HG03439 (cell line): Measurements from ENCODE around the gene RFX1.
"Not testable (repeated sequence)": the region's sequence is repeated elsewhere in the genome, so short reads cannot be mapped to it uniquely, and the experiment has no call there.

Experiments used
- ATAC-seq: cut with Tn5 transposase; IDR thresholded peaks from one replicate; pipeline ENCODE4 v1.9.1; 2021; ENCODE audit warnings: mild to moderate bottlenecking, moderate library complexity; ENCODE audit not compliant: unreplicated experiment

RFX1 gene

DNA sequence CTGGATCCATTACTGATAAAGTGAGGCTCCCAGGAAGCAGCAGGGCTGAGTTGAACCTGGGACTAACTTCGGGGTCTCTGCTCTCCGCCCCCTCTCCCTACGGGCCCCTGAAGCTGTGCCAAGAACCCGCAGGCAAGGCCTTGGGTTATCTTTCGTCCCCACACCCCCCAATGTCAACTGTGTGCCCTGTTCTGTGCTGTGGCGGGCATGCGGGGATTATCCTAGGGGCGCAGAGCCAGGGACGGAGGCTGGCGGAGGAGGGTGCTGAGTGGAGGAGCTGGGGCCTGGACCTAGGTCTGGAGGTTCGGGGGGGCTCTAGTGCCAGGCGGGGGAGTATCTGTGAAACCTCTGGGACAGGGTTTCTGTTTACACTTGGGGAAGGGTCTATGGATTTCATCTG, 26.4 kb downstream of the RFX1 start:
- ATAC-seq = no peak

- no peak for ATAC-seq
Observed at GRCh38 chr19:13979244-13979615, 26.9 kb downstream of the RFX1 start.

DNA sequence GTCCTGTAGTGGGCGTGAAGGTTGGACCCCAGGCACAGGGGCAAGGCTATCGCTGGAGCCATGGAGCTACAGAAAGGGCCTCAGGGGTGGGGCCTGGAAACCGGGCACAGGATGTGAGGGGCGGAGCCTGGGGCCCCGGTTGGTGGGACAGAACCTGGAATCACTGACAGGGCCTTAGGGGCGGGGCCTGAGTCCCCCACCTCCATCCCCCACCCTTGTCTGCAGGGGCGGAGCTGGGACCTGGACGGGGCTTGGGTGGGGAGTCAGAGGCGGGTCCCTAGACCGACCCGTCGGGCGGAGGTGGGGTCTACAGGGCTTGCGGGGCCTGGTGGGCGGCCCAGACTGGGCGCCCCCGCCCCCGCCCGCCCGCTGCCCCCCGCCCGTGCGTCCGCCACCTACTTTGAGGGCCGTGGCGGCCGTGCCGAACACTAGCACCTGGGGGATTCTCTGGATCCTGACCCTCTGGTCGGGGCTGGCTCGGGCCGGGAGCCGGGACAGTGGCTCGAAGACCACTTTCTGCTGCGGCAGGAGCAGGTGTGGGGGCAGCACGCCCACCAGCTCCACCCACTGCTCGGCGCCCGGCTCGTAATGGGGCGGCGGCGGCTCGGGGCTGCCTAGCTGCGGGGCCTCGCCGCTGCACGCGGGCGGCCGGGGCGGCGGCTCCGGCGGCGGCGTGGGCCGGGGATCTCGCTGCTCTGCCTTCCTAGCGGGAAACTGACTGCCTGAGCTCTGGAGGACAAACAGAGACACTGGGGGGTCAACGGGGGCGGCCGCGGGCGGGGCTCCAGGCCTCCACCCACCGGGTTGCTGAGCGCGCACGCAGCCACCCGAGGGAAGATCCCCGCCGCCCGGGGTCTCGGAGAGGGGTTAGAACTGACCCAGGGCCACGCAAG, 27.5 kb downstream of the RFX1 start:
- no peak for ATAC-seq

DNA sequence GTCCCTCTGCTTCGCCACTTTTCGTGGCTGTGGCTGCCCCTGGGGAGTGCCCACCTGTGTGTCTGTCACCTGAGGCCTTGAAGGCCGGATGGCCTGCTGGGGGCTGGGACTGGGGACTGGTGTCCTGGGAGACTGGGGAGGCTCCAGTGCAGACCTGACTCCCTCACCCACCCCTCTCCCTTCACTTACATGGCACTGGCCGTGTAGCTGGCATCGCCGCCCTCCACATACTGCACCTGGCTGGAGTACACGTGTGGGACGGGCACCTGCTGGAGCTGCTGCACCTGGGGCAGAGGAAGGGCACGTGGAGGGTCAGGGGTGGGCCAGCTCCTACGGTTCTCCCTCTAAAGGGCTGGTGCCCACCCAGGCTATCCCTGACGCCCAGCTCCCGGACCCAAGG, 28.3 kb downstream of the RFX1 start:
- no peak for ATAC-seq

DNA sequence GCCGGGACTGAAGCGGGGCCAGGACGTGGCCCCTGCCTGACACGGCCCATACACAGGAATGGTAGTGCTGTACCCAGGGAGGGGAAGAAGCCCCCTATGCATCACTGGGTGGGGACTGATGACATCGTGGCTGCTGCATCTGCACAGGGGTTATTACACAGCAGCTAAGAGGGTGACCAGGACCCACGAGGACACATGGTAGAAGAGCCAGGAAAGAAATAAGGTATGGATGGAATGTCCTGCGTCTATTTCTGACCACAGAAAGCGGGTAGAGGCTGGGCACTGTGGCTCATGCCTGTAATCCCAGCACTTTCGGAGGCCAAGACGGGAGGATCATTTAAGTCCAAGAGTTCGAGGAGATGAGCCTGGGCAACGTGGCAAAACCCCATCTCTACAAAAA, 29.7 kb downstream of the RFX1 start:
- no peak for ATAC-seq

DNA sequence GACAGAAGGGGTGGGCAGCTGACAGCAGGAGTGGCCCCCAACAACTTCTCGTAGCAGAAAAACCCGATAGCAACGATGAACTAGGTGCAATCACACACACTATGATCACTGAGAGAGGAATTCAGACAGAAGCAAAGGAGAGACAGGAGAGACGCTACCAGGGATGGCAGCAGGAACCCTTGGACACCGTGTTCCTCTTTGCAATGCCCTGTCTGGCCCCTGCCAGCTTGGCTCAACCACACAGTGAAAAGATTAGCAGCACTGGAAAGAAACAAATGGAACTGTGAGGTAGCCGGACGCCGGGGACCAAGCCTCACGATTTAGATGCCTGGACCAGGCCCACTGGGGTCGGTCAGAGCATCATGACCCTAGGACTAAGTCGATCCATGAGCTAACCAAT, 30.2 kb downstream of the RFX1 start:
- ATAC-seq = no peak

DNA sequence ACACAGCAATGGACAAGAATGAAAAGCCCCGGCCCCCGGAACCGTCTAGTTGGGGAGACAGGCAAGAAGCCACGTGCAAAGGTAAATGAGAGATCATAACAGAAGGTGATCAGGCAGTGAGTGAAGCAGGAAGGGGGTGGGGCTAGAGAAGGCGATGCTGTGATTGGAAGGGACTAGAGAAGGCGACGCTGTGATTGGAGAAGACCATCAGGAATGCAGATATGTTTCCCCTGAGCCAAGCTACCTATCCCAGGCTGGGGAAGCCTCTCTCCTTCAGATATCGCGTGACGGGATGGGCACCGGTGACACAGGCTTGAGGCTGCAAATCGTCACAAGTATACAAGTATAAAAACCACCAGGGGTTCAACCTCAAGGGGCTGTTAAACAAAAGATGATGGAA, 32.0 kb downstream of the RFX1 start:
- ATAC-seq = no peak

- not testable (repeated sequence) for ATAC-seq
Observed at GRCh38 chr19:13973479-13973878, 32.6 kb downstream of the RFX1 start.

DNA sequence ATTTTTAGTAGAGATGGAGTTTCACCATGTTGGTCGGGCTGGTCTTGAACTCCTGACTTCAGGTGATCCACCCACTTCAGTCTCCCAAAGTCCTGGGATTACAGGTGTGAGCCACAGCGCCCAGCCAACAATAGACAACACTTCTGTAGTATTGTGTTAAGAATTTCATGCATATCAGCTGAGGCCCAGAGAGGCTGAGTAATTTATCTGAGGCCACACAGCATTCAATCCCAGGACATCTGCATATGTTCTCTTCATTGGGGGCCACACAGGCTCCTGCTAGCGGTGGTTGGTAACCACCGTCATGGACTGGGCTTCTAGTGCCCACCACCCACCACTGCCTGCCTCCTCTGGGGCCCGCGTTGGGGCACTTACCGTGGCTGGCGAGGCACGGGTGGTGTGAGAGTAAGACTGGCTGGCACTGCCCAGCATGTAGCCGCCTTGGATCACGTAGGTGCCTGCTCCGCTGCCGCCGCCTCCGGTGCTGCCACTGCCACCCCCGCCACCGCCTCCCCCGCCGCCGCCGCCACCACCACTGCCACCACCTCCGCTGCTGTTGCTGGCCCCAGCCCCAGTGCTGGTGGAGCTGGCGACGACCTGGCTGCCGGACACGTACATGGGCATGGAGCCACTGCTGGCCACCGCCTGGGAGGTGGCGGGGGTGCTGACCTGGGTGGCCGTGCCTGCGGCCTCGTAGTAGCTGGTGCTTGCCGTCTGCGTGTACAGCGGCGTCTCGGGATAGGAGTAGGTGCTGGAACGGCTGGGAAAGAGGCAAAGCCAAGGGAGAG, 33.6 kb downstream of the RFX1 start:
- no peak for ATAC-seq

DNA sequence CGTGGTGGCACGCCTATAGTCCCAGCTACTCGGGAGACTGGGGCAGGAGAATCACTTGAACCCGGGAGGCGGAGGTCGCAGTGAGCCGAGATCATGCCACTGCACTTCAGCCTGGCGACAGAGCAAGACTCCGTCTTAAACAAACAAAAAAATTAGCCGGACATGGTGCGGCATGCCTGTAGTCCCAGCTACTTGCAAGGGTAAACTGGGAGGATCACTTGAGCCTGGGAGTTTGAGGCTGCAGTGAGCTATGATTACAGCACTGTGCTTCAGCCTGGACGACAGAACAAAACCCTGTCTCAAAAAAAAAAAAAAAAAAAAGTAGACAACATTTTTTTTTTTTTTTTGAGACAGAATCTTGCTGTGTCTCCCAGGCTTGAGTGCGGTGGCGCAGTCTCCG, 34.3 kb downstream of the RFX1 start:
- not testable (repeated sequence) for ATAC-seq

- ATAC-seq = no peak
Observed at GRCh38 chr19:13969897-13970296, 36.2 kb downstream of the RFX1 start.

GRCh38 chr19:13968999-13969398, 37.1 kb downstream of the RFX1 start:
- ATAC-seq = no peak

DNA sequence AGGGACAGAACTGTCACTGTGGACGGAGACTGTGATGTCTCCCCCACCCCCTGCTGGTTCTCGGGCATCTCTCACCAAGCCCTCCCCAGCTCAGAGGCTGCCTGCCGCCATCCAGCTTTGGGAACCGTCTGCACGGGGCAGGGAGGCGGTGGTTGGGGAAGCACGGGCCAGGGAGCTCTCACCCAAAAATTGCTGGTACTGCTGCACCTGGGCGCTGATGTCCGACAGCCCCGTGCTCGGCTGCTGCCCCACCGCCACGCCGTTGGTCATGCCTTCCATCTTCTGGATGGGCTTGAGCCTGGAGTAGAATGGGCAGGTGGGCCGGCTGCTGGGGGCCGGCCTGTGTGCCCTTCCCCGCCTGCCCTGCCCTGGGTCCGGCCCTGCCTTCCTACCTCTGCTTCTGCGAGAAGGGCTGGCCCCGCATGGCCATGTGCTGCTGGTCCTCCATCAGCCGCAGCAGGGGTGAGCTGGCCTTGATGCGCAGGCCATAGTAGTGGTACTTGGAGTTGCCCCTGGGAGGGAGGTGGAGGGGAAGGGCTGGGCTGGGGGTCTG, 37.7 kb downstream of the RFX1 start:
- ATAC-seq = no peak

DNA sequence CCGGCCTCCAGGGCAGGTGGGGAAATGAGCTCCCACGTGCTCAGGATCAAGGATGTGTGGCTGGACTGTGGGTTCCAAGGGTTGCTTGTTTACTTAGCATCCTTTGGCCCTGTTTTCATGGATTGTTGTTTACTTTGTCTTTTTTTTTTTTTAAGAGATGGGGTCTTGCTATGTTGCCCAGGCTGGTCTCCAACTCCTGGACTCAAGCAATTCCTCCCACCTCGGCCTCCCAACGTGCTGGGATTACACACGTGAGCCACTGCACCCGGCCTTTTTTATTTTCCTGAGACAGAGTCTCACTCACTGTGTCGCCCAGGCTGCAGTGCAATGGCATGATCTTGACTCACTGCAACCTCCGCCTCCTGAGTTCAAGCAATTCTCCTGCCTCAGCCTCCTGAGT, 38.9 kb downstream of the RFX1 start:
- not testable (repeated sequence) for ATAC-seq

DNA sequence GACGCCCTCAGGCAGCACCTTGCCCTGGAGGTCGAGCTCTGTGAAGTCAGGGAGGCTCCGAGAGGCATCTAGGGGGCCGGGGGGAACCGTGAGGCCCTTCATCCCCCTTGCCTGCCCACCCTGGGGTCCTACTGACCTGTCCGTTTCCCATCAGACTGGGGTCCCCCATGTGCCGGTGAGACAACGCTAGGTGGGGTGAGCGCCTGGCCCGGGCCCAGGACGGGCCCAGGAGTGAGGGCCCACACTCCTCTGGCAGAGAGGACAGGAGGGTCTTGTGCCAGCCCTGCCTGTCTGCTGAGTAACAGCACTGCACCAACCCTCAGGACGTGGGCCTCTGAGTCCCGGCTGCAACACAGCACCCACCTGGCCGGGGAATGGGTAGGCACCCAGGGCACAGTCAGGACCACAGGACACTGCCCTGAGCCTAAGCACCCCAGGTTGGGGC, 39.4 kb downstream of the RFX1 start:
- no peak for ATAC-seq

DNA sequence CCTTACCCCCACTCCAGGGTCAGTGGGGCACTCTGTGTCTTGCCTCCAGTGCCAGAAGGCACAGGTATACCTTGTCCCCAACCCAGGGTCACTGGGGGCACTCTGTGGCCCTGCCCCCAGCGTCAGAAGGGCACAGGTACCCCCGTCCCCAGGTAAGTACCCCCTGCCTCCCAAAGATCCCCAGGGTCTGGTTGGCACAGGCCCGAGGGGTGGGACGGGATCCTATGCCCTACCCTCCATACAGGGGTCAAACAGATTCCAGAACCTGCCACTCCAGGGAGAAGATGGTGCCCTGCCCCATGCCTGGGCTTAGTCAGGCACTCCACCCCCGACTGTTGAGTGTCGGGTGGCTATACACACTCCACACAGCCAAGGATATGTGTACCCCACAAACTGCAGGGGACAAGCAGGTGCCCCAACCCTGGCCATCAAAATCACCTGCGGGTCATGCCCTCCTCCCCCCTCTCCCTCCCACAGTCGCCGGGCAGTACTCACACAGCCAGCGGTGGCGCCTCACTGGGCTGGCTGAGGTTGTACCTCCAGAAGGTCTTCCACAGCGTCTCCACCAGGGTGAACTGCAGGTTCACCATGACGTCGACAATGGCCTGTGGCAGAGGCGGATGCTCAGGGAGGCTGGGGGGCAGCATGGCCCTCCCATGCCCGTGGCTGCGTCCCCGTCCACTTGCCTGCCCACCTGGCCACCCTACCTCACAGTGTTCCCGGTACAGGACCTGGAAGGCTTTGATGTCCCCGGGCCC, 40.0 kb downstream of the RFX1 start:
- no peak for ATAC-seq

DNA sequence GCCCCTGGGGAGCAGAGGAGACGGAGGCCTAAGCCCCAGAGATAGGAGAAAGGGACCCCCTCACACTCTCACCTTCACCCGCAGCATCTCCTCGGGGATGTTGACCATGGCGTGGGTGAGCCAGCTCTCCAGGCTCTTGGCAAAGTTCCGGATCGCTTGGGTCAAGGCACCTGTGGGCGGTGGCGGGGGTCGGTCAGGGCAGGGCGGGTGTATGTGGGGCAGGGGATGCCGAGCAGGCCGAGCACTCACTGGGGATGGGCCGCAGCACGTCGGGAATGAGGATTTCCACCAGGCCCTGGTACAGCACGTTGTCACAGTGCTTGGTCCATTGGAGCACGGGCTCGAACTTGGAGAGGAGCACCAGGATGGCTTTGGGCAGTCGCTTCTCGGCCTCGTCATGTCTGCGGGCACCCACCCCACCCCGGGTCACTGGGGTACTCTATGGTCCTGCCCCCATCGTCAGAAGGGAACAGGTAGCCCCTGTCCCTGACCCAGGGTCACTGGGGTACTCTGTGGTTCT, 40.7 kb downstream of the RFX1 start:
- no peak for ATAC-seq

GRCh38 chr19:13964776-13965175, 41.3 kb downstream of the RFX1 start:
- no peak for ATAC-seq

- ATAC-seq = no peak
Observed at GRCh38 chr19:13963603-13964105, 42.5 kb downstream of the RFX1 start.

- no peak for ATAC-seq
Observed at GRCh38 chr19:13962699-13963602, 43.2 kb downstream of the RFX1 start.
